Esophagus (tissue), 2 donors: ENCODE measurements around the gene RPS19. TPM values are rescaled to one million over a fixed set of nuclear protein-coding genes. Genes with fewer than 3 reads are reported as not detected.

Source experiments
- H3K27ac ChIP-seq, 2 donors: one replicate each; pipeline ENCODE4 v1.5.1; 2013; ENCODE audit warnings: low read depth in 2 of 2, mild to moderate bottlenecking in 2 of 2, inconsistent platforms in 1 of 2, low read length in 1 of 2, moderate library complexity in 1 of 2
- H3K27me3 ChIP-seq, 2 donors: one replicate each; pipeline ENCODE4 v1.6.1; 2013; ENCODE audit warnings: low read length in 2 of 2, control low read depth in 1 of 2, mild to moderate bottlenecking in 1 of 2; ENCODE audit not compliant: insufficient read depth in 2 of 2, control insufficient read depth in 1 of 2
- H3K36me3 ChIP-seq, 2 donors: one replicate each; pipeline ENCODE4 v1.6.1; 2013; ENCODE audit warnings: low read length in 1 of 2; ENCODE audit not compliant: control insufficient read depth in 2 of 2, insufficient read depth in 2 of 2
- H3K4me1 ChIP-seq, 2 donors: one replicate each; pipeline ENCODE4 v1.6.1; 2013; ENCODE audit warnings: low read length in 1 of 2; ENCODE audit not compliant: control insufficient read depth in 2 of 2, insufficient read depth in 2 of 2
- H3K4me3 ChIP-seq, 2 donors: one replicate each; pipeline ENCODE4 v1.5.1; 2013; ENCODE audit warnings: low read length in 2 of 2, mild to moderate bottlenecking in 2 of 2, low read depth in 1 of 2, moderate library complexity in 1 of 2
- H3K9me3 ChIP-seq, 2 donors: one replicate each; pipeline ENCODE4 v1.6.1; 2013; ENCODE audit warnings: mild to moderate bottlenecking in 2 of 2, low read depth in 1 of 2, low read length in 1 of 2, moderate library complexity in 1 of 2; ENCODE audit not compliant: control insufficient read depth in 2 of 2, insufficient read depth in 1 of 2
- WGBS, 2 donors: extraction: QIAGEN DNeasy Blood & Tissue Kit; methylation state at CpG; one replicate each; pipeline ENCODE4 v1.1.7; 2013; 5-methylcytosine and 5-hydroxymethylcytosine counted together
- polyA plus RNA-seq, 2 donors: library from polyadenylated mRNA; stranded (reverse); fragments of 200-250 nt; gene quantifications; one replicate each; pipeline ENCODE4 v1.2.3, GENCODE V29; 2013
- donor health status: healthy with polysubstance abuse.
- donor health status: Bipolar disorder and iron deficiency.

Gene RPS19
- polyA plus RNA-seq, 2 donors: 2,678 to 3,536 TPM

DNA sequence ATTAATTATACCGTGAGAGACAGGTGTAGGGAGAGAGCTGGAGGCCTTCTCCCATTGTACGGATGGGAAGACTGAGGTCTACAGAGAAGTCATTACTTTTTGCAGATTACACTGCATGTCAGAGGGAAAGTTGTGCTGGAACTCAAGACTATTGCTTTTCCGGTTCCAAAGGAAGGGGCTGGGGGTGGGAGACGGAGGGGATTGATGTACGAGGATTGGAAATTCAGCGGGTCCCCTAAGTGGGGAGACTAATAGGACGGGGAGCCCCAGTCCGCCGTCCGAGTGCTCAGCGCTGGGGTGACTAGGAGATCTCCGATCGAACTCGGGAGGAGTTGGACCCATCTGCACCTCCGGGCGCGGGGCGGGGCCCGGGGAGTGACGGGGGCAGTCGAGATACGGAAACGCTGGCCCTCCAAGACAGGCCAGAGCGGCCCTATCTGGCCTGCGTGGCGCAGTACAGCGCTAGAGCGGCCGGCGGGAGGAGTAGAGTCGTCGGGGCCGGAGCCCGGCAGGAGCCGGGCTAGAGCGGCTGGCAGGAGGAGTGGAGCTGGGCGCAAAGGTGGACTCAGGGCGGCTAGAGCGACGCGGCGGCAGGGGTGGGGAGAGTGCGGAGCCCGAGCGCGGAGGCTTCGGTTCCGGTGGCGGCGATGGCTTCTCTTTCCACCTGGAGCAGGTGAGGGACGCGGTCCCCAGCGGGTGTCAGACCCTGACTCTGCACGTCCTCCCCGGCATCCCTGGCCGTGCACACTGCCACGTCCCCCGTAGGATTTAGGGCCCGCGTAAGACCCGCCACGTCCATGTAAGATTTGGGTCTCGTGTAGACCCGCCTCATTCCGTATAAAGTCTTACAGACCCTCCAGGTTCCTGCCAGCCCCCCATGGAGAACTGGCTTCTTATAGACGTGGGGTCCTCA, 24.0 kb downstream of the RPS19 start:
- 1% methylated on average over 50 to 66 of the region's 66 CpGs for WGBS, 2 donors
- Histone ChIP-seq H3K4me1 (peaks cover 0 to 8% of the 10 kb centered on the region in 2 donors), H3K4me3 (peak overlapping the region; percentile 78 to 88), H3K36me3 (peaks cover 0 to 9% of the 10 kb centered on the region in 2 donors), H3K27ac (peak overlapping the region; percentile 90 to 91), H3K27me3 (no peaks in the 10 kb centered on the region), H3K9me3 (no peaks in the 10 kb centered on the region)

DNA sequence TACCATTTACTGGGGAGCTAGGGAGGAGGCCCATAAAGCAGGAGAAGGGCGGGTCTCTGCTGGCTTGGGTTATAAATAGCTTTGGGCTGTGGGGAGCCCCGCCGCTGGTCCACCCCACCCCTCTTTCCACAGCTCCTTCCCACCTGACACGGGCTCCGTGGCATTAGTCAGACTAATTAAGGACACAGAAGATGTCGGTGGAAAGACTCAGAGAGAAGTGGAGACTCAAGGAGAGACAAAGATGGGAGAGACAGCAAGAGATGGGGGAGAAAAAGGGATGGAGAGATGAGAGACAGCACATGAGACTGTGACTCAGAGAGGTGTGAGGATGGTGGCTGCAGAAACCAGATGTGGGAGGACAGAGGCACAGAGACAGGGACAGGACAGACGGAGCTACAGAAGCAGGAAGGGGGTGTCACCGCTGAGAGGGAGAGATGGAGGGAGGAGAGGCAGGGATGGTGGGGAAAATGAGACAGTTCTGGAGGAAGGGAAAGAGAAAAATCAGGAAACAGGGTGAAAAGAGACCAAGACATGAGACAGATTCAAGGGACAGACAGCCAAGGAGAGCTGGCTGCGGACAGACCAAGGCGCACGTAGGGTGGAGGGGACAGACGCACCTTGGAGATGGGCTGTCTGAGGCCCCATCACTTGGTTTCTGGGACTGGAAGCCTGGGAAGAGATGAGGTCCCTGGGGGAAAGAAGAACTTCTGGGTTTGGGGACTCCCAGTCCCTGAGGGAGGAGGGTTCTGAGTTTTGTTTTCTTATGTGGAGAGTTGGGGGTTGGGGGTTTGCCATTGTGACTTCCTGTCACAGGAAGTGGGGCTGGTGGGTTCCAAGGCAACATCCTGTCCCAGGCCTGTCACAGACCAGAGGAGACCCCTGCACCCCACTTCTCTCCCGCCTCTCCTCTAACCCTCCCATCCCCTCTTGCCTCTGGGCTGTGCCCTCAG, 27.0 kb downstream of the RPS19 start:
- 51 to 54% methylated on average over 13 of the region's 13 CpGs for WGBS, 2 donors
- H3K4me1 ChIP-seq: peaks cover 0 to 8% of the 10 kb centered on the region in 2 donors
- H3K27ac ChIP-seq: peak overlapping the region; percentile 63 to 80
- H3K4me3 ChIP-seq: peak overlapping the region; percentile 1 to 7
- H3K9me3 ChIP-seq: no peaks in the 10 kb centered on the region
- H3K36me3 ChIP-seq: peaks cover 1 to 20% of the 10 kb centered on the region in 2 donors
- H3K27me3 ChIP-seq: no peaks in the 10 kb centered on the region

DNA sequence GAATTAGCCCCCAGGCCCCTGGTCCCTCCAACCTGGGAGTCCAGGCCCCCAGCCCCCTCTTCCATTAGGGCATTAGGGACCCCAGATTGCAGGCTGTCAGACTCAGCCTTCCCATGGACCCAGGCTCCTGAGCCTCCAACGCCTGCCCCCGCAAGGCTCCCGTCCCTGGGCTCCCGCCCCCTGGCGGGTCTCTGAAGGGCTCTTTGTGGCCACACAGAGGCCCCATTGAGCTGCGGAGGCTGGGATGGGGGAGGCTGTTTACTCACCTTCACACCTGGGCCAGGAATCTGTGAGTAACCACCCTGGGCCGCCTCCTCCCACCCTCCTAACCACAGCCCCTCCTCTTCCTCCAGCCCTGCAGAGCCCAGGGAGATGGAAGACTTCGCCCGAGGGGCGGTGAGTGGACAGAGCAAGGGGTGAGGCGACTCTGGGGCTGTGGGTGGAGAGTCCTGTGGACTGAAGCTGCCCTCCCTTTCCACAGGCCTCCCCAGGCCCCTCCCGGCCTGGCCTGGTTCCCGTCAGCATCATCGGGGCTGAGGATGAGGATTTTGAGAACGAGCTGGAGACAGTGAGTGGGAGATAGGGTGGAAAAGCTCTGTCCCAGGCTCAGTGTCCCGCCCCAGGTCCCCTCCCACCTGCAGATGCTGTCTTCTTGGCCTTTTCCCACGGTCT, 27.8 kb downstream of the RPS19 start:
- peak overlapping the region; percentile 63 to 80 for H3K27ac ChIP-seq
- WGBS, 2 donors: 38 to 56% methylated on average over 17 of the region's 17 CpGs
- no peaks in the 10 kb centered on the region for H3K27me3 ChIP-seq
- no peaks in the 10 kb centered on the region for H3K9me3 ChIP-seq
- peaks cover 6 to 27% of the 10 kb centered on the region in 2 donors for H3K36me3 ChIP-seq
- peak overlapping the region in 1 of 2 donors; percentile 26 for H3K4me3 ChIP-seq
- peaks cover 0 to 3% of the 10 kb centered on the region in 2 donors for H3K4me1 ChIP-seq

DNA sequence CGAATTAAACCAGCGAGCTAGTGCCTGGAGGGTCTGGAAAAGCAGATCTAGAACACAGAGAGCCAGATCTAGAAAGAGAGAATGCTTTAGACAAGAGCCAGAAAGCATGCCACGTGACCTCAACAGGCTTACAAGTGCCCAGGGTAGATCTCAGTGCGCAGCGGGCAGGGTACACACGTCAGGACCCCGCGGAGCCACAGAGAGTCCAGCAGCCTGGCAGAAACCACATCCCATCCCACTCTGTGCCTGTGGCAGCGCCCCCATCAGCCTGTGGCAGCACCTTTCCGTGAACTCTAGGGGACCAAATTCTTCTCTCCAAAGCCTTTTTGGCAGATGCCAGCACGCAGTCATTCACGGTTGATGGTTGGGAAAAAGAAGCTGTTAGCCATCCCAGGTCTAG, 28.9 kb downstream of the RPS19 start:
- Histone ChIP-seq H3K27me3 (no peaks in the 10 kb centered on the region), H3K9me3 (no peaks in the 10 kb centered on the region), H3K4me3 (no peak overlapping the region), H3K27ac (no peak overlapping the region), H3K36me3 (peaks cover 6 to 27% of the 10 kb centered on the region in 2 donors), H3K4me1 (peaks cover 0 to 3% of the 10 kb centered on the region in 2 donors)
- 73 to 84% methylated on average over 12 of the region's 12 CpGs for WGBS, 2 donors

DNA sequence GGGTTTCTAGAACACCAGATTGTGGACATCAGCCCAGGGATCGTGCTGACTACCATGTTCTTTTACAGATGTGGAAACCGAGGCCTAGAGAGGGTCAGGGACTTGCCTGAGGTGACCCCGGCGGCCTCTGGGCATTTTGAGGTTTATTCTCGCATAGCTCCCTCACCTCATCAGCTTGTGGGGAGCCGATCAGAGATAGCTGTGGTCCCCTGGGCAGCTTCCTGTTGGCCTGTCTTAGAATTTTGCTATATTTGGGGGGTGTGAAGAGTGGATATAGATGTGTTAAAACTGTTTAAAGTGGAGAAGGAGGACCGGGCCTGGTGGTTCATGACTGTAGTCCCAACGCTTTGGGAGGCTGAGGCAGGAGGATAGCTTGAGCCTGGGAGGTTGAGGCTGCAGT, 29.8 kb downstream of the RPS19 start:
- peaks cover 12 to 35% of the 10 kb centered on the region in 2 donors for H3K36me3 ChIP-seq
- no peaks in the 10 kb centered on the region for H3K9me3 ChIP-seq
- peaks cover 0 to 3% of the 10 kb centered on the region in 2 donors for H3K4me1 ChIP-seq
- no peak overlapping the region for H3K4me3 ChIP-seq
- no peaks in the 10 kb centered on the region for H3K27me3 ChIP-seq
- 89 to 92% methylated on average over 8 of the region's 8 CpGs for WGBS, 2 donors
- no peak overlapping the region for H3K27ac ChIP-seq

DNA sequence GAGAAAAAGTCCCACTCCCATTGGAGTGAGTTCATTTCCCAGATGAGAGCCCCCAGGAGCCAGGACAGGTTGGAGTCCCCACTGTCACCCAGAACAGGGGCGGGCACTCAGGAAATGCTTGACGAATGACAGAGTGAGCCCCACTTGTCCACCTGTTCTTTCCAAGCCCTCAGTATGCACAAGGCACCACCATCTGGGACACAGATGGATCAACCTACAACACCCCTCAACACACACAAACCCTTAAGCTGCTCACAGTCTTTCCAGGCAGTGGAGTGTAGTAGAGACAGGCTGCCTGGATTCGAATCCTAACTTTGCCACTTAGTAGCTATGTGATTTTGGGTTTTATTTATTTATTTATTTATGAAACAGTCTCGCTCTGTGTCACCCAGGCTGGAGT, 30.9 kb downstream of the RPS19 start:
- Histone ChIP-seq H3K27ac (no peak overlapping the region), H3K36me3 (peaks cover 14 to 45% of the 10 kb centered on the region in 2 donors)
- WGBS, 2 donors: 94% methylated on average over 4 of the region's 4 CpGs

DNA sequence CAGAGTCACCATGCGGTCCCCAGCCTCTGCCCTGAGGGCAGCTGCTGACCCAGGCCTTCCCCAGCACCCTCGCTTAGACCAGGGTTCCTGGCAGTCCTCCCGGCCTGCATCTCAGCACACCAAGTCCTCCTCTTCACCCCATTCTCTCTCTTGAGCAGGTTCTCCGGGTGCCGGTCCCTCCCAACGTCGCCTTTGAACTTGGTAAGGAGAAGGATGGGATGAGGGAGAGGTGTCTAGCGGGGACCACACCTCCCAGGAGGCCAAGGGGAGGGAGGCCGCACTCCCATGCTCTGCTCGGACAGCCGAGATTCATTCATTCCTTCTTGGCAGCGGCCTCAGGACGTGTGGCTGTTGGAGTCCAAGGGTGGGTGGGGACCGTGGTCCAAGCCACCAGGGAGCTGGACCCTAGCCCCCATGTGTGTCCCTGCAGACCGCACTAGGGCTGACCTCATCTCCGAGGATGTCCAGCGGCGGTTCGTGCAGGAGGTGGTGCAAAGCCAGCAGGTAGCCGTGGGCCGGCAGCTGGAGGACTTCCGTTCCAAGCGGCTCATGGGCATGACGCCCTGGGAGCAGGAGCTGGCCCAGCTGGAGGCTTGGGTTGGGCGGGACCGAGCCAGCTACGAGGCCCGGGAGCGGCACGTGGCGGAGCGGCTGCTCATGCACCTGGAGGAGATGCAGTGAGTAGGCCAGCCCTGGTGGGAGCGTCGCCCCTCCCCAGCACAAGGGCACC, 32.3 kb downstream of the RPS19 start:
- Histone ChIP-seq H3K4me3 (no peak overlapping the region), H3K36me3 (peaks cover 19 to 50% of the 10 kb centered on the region in 2 donors), H3K27ac (no peak overlapping the region), H3K27me3 (no peaks in the 10 kb centered on the region), H3K9me3 (no peaks in the 10 kb centered on the region), H3K4me1 (no peaks in the 10 kb centered on the region)
- 85 to 87% methylated on average over 34 of the region's 34 CpGs for WGBS, 2 donors

More for the DNA sequence above, 30.9 kb downstream of the RPS19 start:
- Histone ChIP-seq H3K9me3 (no peaks in the 10 kb centered on the region), H3K4me1 (no peaks in the 10 kb centered on the region), H3K27me3 (no peaks in the 10 kb centered on the region), H3K4me3 (no peak overlapping the region)

DNA sequence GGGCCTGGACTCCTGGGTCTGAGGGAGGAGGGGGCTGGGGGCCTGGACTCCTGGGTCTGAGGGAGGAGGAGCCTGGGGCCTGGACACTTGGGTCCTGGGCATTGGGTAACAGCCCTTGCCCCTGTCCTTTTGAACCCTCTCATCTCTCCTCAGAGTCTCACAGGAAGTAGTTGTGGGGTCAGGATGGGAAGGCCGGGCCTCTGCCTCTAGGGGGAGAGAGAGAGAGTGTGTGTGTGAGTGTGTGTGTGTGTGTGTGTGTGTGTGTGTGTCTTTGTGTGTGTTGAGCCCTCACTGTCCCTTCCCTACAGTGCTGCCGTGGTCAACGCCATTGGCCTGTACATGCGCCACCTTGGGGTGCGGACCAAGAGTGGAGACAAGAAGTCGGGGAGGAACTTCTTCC, 33.8 kb downstream of the RPS19 start:
- H3K27ac ChIP-seq: no peak overlapping the region
- WGBS, 2 donors: 73 to 96% methylated on average over 5 to 6 of the region's 6 CpGs
- H3K9me3 ChIP-seq: no peaks in the 10 kb centered on the region
- no peak overlapping the region for H3K4me3 ChIP-seq
- peaks cover 19 to 53% of the 10 kb centered on the region in 2 donors for H3K36me3 ChIP-seq
- H3K27me3 ChIP-seq: no peaks in the 10 kb centered on the region
- H3K4me1 ChIP-seq: no peaks in the 10 kb centered on the region
